Brain microvascular endothelial cell (primary cell): Measurements from ENCODE around the gene AMFR.

Experiments
- DNase-seq: peaks from one replicate; pipeline ENCODE4 v3.0.0-alpha.2; 2020
- H3K27ac ChIP-seq: fragments of 250-450 bp; sonication (Bioruptor Pico); 2 replicates; pipeline ENCODE4 v1.5.1; 2020; ENCODE audit warnings: mild to moderate bottlenecking, moderate library complexity
- H3K27me3 ChIP-seq: fragments of 250-450 bp; sonication (Bioruptor Pico); replicated peaks from 2 replicates; pipeline ENCODE4 v1.5.1; 2020; ENCODE audit warnings: mild to moderate bottlenecking
- H3K36me3 ChIP-seq: fragments of 250-450 bp; sonication (Bioruptor Pico); replicated peaks from 2 replicates; pipeline ENCODE4 v1.5.1; 2020; ENCODE audit warnings: mild to moderate bottlenecking
- H3K4me3 ChIP-seq: 2 replicates; pipeline ENCODE4 v1.5.1; 2011; ENCODE audit warnings: low read depth, mild to moderate bottlenecking, control low read depth, low read length, moderate library complexity
- CTCF ChIP-seq: IDR thresholded peaks from 2 replicates; pipeline ENCODE4 v1.5.1; 2011; ENCODE audit warnings: low read depth, mild to moderate bottlenecking, moderate library complexity, low read length, control low read depth, inconsistent platforms; ENCODE audit errors: missing control alignments
- in situ Hi-C: cut with HindIII; loops from 2 replicates; pipeline ENCODE4 v1.10.0; 2017; ENCODE audit warnings: low sequenced_read_pairs, low pct_ligation_motif_present

AMFR gene

GRCh38 chr16:56363781-56364565, 61.4 kb downstream of the AMFR start:
- in situ Hi-C loops: no loop called here
- Histone ChIP-seq H3K27ac (no peak overlapping the region), H3K36me3 (peaks cover 34% of the 10 kb centered on the region), H3K27me3 (no peaks in the 10 kb centered on the region), H3K4me3 (no peak overlapping the region)
- no peak for DNase-seq
- no peak for TF ChIP-seq CTCF

GRCh38 chr16:56363181-56363716, 62.1 kb downstream of the AMFR start:
- in situ Hi-C loops: no loop called here
- DNase-seq: no peak
- no peaks in the 10 kb centered on the region for H3K27me3 ChIP-seq
- no peak for TF ChIP-seq CTCF
- no peak overlapping the region for H3K4me3 ChIP-seq
- H3K36me3 ChIP-seq: peaks cover 29% of the 10 kb centered on the region
- no peak overlapping the region for H3K27ac ChIP-seq

GRCh38 chr16:56362706-56363105, 62.6 kb downstream of the AMFR start:
- in situ Hi-C loops: no loop called here
- no peak overlapping the region for H3K4me3 ChIP-seq
- no peaks in the 10 kb centered on the region for H3K27me3 ChIP-seq
- DNase-seq: no peak
- H3K36me3 ChIP-seq: peaks cover 29% of the 10 kb centered on the region
- no peak for TF ChIP-seq CTCF
- H3K27ac ChIP-seq: no peak overlapping the region

- Histone ChIP-seq H3K27me3 (no peaks in the 10 kb centered on the region), H3K36me3 (peaks cover 26% of the 10 kb centered on the region), H3K27ac (no peak overlapping the region), H3K4me3 (no peak overlapping the region)
- no peak for TF ChIP-seq CTCF
- no peak for DNase-seq
- in situ Hi-C loops: no loop called here
Measured at GRCh38 chr16:56362057-56362655, 63.2 kb downstream of the AMFR start.

- Histone ChIP-seq H3K4me3 (no peak overlapping the region), H3K27me3 (no peaks in the 10 kb centered on the region), H3K36me3 (peaks cover 22% of the 10 kb centered on the region), H3K27ac (no peak overlapping the region)
- no peak for TF ChIP-seq CTCF
- in situ Hi-C loops: no loop called here
- DNase-seq: no peak
Measured at GRCh38 chr16:56360117-56361008, 65.0 kb downstream of the AMFR start.
